SHP77 (cell line): ENCODE data around the gene POLR2F.

ENCODE experiments used
- DNase-seq, 2 experiments: peaks; one replicate each; lab custom pipeline; 2025; lab: John Stamatoyannopoulos, UW

POLR2F gene

GRCh38 chr22:38006906-38007305 is 53.4 kb downstream of the POLR2F start:
- no peak for DNase-seq

- no peak for DNase-seq
Measured at GRCh38 chr22:38007330-38007902, 53.9 kb downstream of the POLR2F start.

GRCh38 chr22:38009000-38009806 is 55.7 kb downstream of the POLR2F start:
- no peak for DNase-seq

- DNase-seq, result no peak
Measured at GRCh38 chr22:38012604-38013072, 59.1 kb downstream of the POLR2F start.

GRCh38 chr22:38014083-38014482 is 60.6 kb downstream of the POLR2F start:
- no peak for DNase-seq

- DNase-seq, result no peak
Measured at GRCh38 chr22:38016182-38017151, 63.0 kb downstream of the POLR2F start.

GRCh38 chr22:38017272-38017920 is 63.9 kb downstream of the POLR2F start:
- no peak for DNase-seq

- DNase-seq, result no peak
Measured at GRCh38 chr22:38017939-38018885, 64.7 kb downstream of the POLR2F start.
